ENCODE data around the gene TM9SF1.

Gene TM9SF1

DNA sequence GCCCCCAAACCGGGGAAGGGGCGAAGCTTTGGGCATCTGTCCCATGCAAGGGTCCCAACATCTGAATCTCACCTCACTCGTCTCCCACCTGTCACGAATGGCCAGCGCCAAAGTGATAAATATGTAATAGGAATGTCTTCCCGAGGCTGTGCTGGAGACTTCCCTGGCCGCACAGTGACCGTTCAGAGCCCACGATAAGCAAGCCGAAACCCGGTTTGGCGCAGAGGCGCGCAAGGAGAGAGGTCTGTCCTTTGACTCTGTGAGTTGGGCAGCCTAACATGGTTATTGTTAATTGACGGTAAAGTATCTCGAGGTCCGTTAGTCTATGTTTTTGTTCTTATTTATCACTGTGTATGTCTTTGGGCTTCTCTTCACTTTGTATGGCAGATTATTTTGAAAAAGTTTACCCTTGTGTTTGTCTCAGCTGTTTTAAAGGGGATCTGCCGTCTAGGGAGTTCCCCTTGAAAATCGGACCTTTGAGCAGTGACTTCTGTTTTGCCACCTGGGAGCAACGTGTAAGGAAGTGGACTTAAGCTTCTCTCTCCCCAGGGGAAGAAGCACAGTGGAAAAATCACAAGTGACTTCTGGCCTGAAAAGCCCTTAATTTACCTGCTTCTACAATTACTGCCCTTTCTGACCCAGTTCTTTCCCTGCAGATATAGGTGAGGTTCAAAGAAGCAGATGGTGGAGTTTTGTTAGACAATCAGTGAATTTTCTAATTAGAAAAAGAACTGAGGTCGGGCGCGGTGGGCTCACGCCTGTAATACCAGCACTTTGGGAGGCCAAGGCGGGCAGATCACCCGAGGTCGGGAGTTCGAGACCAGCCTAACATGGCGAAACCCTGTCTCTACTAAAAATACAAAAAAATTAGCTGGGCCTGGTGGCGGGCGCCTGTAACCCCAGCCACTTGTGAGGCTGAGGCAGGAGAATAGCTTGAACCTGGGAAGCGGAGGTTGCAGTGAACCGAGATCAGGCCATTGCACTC, 1.1 kb upstream of the TM9SF1 start:
- DNase-seq (ENCODE audit: low read depth): no peak

DNA sequence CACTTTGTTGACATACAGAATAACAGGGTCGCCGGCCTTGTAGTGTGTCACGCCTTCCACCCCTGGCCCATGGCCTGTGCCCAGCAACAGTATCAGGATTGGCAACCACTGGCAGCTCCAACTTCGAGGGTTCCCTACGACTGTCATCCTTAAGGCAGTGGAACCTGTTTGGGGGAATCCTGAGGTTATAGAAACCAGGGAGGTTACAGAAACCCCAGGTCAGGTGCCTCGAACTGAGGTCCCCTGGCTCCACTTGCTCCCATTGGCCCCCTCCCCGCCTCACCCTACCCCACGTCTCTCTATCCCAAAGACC, 412 bp downstream of the TM9SF1 start:
- DNase-seq (ENCODE audit: low read depth): no peak

DNA sequence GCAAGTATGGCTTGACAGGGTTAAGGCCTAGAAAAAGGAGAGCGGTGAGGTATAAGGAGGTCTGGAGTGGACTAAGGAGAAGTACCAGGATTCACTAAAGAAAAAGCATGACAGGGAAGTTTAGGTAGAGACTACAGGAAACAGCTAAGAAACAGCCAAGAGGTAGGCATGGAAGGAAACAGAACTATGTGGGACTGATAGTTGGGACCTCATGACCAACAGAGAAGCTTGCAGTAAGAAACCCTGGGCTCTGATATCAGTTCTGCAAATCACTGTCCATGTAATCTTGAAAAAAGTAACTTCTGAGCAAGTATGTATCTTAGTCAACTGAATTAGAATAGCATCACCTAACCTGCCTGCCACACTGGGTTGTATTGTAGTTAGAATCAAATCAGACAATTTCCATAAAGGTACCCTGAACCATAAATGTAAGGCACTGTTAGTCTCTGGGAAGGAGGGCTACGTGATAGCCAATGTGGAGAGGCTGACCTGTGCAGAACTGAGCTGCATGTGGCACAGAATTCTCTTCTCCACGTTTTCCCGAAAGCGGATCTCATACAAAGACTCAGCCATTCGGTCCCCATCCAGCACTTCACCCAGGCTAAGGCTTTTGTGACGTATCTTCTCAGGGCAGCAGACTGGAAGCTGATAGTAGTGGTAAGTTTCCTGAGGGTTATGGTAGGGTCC, 912 bp downstream of the TM9SF1 start:
- DNase-seq (ENCODE audit: low read depth): no peak

DNA sequence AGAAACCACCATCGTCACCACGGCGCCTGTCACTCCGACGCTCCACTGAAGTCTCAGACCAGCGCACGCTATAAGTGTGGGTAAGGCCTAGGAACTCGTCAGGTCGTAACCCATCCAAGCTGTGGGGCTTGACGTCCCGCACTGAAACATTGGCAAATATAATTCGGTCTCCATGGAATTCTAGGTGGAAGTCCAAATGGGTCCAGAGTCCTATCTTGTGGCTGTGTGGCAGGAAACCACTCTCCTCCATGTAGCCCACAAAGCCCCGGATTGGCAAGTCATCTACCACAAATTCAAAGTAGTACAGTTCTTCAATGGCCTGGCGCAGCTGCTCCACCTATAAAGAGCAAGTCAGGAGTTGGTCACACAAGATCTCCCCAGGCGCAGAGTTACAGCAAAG, 2.3 kb downstream of the TM9SF1 start:
- no peak for DNase-seq (ENCODE audit: low read depth)

DNA sequence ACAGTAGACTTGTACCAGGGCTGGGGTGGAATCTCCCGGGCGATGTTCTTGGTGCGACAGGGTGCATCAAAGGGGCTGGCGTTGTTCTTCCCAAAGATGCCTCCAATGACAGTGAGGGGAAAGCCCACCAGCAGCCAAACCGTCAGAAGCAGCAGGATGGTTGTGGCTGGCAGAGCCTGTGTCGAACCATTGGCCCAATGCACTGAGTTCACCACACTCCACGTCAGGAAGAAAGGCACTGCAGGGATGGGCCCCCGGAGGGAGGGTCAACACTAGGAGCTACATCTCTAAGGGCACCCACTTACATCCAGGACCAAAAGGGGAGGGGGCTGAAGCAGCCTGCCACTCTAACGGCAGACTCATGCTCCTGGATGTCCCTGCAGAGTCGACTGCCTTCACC, 4.8 kb downstream of the TM9SF1 start:
- DNase-seq (ENCODE audit: low read depth): no peak

DNA sequence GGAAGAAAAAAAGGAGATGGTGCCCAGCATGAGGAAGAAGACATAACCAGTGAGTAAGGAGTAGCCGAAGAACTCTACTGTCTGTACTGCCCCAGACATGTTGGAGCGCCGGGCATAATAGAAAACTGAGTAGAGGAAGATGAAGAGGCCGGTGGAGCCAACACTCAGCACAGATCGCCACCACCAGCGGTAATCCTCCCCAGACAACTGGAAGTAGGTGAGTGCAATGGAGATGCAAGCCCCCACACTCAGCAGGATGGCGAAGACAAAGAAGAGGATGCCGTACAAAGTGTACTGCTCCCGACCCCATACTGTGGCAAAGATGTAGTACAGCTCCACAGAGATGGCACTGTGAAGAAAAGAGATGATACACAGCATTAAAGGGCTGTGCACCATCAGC, 5.8 kb downstream of the TM9SF1 start:
- no peak for DNase-seq (ENCODE audit: low read depth)

DNA sequence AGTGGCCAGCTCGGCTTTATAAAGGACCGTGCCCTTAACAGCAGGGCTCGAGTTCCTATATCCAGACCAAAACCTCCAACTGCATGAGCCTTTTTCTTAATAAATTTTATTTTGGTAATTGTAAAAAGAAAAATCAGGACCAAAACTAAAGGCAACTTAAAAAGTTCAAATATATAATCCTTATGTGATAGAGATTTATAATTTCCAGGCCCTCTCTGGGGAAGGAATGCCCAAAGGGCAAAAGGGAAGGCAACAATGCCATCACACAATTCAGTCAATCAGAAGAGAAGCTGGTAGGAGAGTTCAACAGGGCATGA, 6.2 kb downstream of the TM9SF1 start:
- DNase-seq (ENCODE audit: low read depth): no peak

DNA sequence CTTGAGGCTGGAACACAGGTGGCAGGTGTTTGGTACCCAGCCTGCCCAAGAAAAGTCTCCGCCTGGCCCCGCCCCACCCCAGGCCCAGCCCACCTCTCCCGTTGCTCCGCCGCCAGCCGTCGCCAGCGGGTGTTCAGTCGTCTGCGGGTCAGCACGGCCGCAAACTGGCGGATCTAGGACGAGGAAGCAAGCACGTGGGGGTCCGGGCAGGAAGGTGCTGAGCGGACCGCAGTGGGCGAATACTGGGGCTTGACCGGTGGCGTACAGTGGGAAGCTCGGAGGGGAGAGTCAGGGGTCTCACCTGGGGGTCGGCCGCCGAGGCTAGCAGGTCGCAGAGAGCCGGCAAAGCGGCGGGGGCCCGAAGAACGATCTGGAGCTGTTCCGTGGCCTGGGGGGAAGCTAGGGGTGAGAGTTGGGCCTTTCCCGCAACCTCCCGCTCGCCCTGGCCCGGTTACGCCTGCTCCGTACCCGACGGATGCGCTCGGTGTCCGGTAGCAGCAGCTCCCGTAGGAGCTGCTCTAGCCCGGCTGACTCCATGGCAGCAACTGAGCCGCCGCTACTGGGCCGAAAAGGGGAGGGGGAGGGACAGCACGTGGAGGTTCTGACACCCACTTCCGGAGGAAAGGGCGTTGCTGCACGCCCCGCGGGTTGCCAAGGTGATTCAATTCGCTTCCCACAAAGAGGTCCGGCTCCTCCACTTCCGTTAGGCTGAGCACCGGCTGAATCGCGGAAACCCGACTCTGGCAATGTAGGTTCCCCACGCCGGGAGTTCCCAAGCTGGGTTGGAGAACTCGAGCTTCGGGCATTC, 6.8 kb downstream of the TM9SF1 start, which contains the start of gene IPO4:
Gene IPO4, minus strand, starts transcription at position 566 of the 808 bp plus-strand sequence. Its CDS starts 29 bp downstream, at position 537.
- peak; percentile 94 for DNase-seq (ENCODE audit: low read depth)

DNA sequence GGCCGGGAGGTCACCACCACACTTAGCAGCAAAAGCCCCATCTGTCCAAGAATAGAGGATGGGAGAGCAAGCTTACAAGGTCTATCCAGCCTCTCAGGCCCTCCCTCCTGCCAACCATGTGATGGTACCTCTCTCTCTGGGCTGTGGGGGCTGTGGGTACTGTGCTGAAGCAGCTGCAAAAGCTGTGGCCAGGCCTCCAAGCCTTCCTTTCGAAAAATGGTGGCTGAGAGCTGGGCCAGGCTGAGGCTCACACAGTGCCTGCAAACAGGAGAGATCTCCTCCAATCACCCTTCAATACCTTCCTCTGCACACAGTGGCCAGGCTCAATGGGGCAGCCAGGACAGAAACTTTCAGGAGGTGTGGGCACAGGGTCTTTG, 7.7 kb downstream of the TM9SF1 start:
- DNase-seq (ENCODE audit: low read depth): no peak

DNA sequence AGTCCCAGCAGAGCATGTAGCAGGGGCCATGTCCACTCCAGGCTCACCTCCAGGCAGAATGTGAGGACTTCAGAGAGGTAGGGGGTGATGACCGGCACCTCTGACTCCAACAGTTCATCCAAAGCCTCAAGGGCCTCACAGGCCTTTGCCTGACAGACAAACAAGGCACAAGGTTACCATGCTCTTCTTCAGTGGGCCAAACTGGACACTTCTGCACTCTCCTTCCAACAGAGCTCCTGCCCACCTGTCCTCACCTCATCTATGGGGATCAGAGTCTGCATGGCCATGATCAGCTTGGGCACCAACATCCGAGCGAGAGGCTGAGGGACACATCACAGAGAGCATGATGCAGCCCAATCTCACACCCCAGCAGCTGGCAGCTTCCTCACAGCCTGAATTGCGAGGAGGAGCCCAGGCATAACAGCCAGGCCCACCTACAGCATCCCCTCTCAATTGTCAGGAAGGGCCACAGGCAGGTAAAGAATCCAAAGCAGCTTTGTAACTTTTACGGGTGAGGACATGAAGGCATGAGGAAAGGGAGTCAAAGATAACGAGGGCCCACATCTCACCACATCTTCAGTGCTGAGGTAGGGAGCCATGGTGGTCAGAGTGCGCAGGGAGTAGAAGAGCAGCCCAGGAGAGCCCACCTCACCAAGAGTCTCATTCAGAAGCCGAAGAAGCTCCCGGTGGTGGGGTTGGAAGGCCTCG, 8.3 kb downstream of the TM9SF1 start:
- no peak for DNase-seq (ENCODE audit: low read depth)

DNA sequence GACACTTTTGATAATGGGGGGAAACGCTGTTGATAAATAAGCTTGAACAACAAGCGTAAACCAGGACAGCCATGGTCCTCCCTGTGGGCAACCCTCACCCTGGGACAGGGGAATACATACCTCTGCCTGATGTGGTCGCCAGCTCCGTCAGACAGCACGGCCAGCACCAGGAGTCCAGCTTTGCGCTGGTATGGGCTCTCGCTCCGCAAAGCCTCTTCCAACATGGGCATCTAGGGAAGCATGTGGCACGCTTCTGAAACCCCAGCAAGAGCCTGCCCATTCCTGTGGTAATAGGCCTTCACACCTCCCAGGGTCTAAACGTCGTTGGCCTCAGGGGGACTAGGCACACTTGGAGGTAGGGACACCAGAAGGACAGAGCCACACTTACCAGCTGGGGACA, 9.5 kb downstream of the TM9SF1 start:
- no peak for DNase-seq (ENCODE audit: low read depth)

DNA sequence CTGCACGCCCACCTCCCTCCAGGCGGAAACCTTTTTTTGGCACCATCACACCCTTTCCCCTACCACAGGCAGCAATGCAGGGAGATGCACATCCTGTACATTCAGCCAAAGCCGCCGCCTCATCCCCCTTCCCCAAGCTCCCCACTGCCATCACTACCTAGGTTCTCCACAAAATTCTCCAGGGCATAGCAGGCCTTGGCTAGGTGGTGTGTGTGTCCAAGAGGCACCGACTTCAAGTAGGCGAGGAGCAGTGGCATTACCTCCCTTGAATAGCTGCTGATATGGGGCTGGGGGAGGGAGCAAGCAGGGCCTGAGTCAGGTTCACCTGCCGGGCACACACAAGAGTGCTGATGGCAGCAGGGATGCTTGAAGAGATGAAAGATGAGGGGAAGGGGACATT, 10.2 kb downstream of the TM9SF1 start:
- DNase-seq (ENCODE audit: low read depth): no peak

DNA sequence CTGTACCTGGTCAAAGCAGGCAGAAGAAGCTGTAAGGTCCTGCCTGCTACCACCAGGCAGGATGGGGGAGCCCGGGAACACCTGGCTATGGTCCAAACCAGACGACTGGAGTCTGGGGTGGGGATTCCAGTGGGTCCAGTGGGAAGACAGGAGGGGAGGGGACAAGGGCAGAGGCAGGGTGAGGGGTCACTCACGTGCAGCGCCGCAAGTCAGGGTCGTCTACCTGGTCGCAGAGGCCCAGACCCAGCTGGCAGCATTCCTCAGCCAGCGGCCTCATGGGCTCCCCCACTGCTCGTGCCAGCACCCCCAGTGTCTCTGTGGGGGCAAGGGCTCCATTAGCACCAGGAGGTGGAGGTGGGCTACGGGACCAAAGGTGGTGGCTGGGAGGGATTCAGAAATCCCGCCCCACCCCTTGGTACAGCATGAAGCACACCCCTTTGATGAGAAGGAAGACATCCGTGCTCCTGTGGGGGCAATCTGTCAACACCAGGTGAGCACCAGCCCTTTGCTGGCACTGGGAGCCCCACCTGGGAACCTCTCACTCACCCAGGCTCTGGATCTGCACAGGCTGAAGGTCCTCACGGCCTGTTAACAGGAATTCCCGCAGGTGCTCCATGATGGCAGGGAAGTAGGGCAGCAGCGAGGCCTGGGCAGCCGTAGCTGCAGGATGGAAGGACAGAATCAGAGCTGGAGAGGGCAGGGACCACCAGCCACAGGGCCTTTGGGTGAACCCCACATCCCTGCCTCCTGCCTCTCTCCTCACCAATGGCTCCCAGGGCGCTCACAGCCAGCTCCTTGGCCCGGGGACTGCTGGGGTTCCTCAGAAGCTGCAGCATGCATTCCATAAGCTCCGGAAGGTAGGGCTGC, 10.9 kb downstream of the TM9SF1 start:
- DNase-seq (ENCODE audit: low read depth): no peak

DNA sequence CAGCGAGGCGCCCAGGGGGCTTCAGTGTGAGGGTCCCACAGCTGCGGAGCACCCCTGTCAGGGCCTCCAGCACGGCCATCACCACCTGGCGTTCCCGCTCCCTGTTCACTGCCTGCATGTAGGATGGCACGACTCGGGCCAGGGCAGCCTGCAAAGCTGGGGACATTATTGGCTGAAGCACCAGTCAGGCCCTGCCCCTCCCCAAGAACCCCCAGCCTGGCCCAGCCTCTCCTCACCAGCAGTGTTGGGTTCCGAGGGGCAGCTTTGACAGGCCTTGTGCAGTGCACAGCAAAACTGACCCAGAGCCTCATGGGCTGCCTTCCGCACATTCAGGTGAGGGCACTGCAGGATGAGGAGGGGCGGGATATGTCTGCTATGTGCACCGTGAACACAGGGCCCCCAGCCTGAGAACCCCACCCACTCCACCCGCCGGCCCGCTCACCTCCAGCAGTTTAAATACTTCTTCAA, 12.2 kb downstream of the TM9SF1 start:
- DNase-seq (ENCODE audit: low read depth): no peak

DNA sequence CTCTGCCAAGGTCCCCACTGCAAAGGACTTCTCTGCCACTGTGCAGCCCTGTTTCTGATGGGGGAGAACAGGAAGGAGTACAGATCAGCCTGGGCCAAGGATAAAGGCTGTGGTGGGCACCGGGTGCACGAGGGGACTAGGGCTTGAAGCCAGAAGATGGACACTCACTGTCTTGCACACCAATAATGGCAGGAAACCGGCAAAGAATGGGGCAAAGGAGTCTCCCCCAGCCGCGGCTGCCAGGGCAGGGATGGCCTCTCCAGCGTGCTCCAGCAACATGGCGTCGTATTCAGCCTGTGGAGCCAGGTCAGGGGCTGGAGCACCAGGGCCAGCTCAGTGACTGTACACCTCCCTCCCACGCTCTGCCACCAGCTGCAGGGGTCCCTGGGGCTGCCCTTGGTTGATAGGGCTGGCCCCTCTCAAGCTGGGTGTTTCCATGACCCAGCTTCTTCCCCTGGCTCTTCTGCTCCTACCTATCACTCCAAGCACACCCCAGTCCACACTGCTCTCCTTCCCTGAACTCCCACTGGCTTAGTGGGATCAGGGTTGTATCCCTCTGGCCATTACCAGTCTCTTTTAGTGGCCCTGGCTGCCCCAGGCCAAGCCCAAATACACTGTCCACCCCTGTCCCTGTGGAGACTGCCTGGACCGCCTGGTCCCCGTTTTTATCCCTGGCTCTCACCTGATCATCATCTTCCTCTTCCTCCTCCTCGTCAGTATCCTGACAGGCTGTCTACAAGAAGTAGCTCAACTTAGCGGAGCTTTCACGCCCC, 12.9 kb downstream of the TM9SF1 start:
- no peak for DNase-seq (ENCODE audit: low read depth)

DNA sequence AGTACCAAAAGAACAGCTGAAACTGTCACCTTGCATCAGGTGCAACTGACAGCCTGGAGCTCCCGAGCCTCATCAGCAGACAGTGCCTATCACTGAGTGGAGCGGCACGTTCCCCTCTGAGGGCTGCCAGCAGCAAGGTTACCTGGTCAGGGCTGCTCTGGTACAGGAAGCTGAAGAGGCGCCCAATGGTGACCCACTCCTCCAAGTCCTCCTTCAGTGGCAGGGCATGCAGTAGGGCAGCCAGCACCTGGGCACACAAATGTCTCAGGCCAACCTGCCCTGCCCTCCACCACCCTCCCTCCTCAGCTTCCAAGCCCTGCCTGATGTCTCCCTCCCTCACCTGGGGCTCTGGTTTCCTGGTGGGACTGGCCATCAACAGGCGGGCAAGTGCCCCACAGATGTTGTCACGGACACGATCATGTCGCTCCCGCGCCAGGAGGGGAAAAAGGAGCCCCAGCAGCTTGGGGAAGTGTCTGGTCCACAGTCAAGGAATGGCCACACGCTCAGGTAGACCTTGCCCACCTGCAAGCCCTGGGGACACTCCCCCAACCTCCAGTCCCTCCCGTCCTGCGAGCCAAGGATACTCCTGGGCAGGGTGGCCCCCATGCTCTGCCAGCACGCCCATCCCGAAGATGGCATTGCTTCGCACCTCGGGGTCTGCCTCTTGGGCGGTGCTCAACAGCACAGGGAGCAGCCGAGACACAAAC, 13.7 kb downstream of the TM9SF1 start:
- DNase-seq (ENCODE audit: low read depth): no peak

DNA sequence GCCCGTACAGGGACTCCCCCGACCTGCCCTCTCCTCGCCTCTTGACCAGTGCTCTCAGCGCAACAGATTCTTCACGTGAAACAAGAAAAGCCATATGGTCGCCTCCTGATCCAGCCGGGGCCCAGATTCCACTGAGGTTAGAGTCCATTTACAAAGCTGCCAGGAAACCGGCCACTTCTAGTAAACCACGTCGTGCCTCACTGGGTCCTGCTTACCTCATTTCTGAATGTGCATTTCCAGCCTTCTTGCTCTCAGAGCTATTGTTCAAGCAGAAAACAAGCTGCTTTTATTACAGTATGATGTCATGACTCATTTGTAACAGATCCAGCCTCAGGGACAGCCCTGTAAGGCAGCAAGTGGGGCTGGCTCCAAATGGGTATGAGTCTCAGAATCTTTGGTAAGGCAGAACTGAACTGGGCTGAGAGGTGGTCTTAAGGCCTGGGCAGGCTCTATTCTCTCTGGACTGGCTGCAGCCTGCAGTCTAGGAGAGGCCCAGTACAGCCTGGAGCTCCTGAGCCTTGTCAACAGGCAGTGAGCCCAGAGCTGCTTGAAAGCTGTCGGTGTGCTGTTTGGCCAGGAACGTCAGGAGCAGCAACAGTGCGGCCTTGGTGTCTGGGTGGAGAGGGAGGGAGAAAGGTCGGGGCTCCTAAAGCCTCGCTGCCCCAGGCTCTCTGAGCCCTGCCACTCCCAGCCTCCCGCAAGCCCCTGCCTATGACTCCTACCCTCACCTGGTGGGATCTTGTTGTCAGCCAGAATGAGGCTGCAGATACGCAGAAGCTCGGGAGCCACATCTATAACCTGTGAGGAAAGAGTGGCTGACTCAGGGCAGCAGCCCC, 15.1 kb downstream of the TM9SF1 start:
- no peak for DNase-seq (ENCODE audit: low read depth)

DNA sequence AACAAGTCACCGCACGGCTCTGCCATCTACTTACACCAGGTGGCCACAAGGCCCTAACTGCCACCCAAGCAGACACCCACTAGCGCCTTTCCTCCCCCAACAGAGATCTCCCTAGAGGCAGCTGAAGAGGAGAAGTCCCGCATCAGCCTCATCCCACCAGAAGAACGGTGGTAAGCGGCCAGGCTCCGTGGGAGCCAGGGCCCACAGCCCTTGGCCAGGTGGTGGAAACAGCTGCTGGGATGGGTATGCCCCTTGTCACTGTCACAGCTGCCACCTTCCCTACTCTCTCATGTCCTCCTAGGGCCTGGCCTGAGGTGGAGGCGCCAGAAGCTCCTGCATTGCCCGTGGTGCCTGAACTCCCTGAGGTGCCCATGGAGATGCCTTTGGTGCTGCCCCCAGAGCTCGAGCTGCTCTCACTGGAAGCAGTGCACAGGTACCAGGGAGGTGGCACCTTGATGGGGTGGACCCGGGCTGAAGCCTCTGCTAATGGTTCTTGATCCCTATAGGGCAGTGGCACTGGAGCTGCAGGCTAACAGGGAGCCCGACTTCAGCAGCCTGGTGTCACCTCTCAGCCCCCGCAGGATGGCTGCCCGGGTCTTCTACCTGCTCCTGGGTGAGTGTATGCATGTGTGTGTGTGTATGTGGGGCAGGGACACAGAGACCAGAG, 15.8 kb downstream of the TM9SF1 start:
- DNase-seq (ENCODE audit: low read depth): no peak
